Prostate gland (tissue), 2 donors: ENCODE measurements around the gene PALLD. TPM values are rescaled to one million over a fixed set of nuclear protein-coding genes. Genes with fewer than 3 reads are reported as not detected.

Experiments
- DNase-seq: peaks from one replicate; pipeline ENCODE4 v3.0.0-alpha.2; 2019; ENCODE audit warnings: low spot score
- H3K27ac ChIP-seq, 2 donors: fragments of 200-600 bp; sonication (generic); 2 replicates each; pipeline ENCODE4 v1.5.1; 2017 to 2019
- H3K27me3 ChIP-seq: fragments of 200-600 bp; sonication (generic); replicated peaks from 2 replicates; pipeline ENCODE4 v1.5.1; 2019; ENCODE audit not compliant: insufficient read depth
- H3K36me3 ChIP-seq, 2 donors: fragments of 200-600 bp; sonication (generic); 1 replicate in 1 of 2; 2 replicates in 1 of 2; pipeline versions ENCODE4 v1.5.1 to v1.8.1; 2017 to 2019
- H3K4me1 ChIP-seq: fragments of 200-600 bp; sonication (generic); replicated peaks from 2 replicates; pipeline ENCODE4 v1.5.1; 2019
- H3K4me3 ChIP-seq, 2 donors: fragments of 200-600 bp; sonication (generic); 2 replicates each; pipeline ENCODE4 v1.5.1; 2017 to 2019
- H3K9me3 ChIP-seq: fragments of 200-600 bp; sonication (generic); 2 replicates; pipeline ENCODE4 v1.5.1; 2017
- CTCF ChIP-seq, 4 experiments: fragments of 200-600 bp in 2 of 4; fragments of 450-650 bp in 2 of 4; sonication (generic) in 2 of 4; IDR thresholded peaks; 1 replicate in 3 of 4; 2 replicates in 1 of 4; pipeline ENCODE4 v1.5.1; 2016 to 2019; ENCODE audit warnings: antibody characterized with exemption in 4 of 4, mild to moderate bottlenecking in 2 of 4, moderate library complexity in 2 of 4
- POLR2A ChIP-seq: fragments of 450-650 bp; IDR thresholded peaks from one replicate; pipeline ENCODE4 v1.6.1; 2016; ENCODE audit warnings: antibody characterized with exemption, mild to moderate bottlenecking
- POLR2AphosphoS5 ChIP-seq: sonication (generic); formaldehyde crosslinking; IDR thresholded peaks from one replicate; pipeline ENCODE4 v1.6.1; 2017; ENCODE audit warnings: antibody characterized with exemption
- WGBS: methylation state at CpG from one replicate; pipeline ENCODE4 v1.1.5; 2018; 5-methylcytosine and 5-hydroxymethylcytosine counted together
- intact Hi-C: fragments of 100-400 bp; cut with DNase I; formaldehyde crosslinking; loops from one replicate; pipeline ENCODE4 v1.14.2; 2022
- total RNA-seq, 2 donors: library from RNA; depleted of rRNA; stranded (reverse); fragments of >200 nt; gene quantifications; one replicate each; pipeline ENCODE4 v1.1.0, GENCODE V29; 2016

Gene PALLD
- total RNA-seq, 2 donors from 2014 or later, result 252 TPM

DNA sequence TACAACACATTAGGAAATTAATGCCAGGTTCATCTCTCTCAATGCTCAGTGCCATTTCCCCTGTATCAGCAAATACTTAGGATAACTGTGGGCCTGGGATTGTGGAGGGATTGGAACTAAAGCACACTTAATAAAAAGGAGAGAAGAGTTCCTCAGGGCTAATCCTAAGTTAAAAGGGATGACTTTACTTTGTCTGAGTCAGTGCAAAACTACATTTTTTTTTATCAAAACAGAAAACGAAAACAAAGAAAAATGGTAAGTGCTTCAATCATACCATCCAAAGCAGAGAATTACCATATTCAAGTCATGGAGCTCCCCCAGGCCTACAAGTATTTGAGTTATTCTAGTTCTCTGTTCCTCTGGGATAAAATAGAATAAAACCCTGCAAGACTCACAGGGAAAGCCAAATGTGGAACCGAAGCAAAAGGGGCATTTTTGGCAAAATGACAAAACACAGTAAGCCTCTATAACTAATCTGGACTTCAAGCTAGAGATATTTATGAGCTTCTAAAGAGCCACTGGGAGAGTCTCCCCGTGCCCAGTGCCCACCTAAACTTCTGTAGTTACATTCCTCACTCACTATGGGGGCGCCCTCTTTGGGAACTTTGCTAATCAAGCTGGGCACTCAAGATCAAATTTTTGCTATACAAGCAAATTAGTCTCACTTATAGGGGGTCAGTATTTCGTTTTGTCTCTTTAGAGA is 53.4 kb downstream of the PALLD start:
- whole genome bisulfite sequencing, result 68% methylated on average over 5 of the region's 5 CpGs
- no peak overlapping the region for H3K4me3 ChIP-seq
- no peaks in the 10 kb centered on the region for H3K27me3 ChIP-seq
- TF ChIP-seq POLR2A (no peak), CTCF (IDR thresholded peaks at IDR 0.05) (no peak), POLR2AphosphoS5 (no peak)
- intact Hi-C loops, result no loop called here
- H3K27ac ChIP-seq, result no peak overlapping the region
- no peaks in the 10 kb centered on the region for H3K9me3 ChIP-seq
- DNase-seq, result no peak
- H3K36me3 ChIP-seq, result no peaks in the 10 kb centered on the region
- no peaks in the 10 kb centered on the region for H3K4me1 ChIP-seq

DNA sequence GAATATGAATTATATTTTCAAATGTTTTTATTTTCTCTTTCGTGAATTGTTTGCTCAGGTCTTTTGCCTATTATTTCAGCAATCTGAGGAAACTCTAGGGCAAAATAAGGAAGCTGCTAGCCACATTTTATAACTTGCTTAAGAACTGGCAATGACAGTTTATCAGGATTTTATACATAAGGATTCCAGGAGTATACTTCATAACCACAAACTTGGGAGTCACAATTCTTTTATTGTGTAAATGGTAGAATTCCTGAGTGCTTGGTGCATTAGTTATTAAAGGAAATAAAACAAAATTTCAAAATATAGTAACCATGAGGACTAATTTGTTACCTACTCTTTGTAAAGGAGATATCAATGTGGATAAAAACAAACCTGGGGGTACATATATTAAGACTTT is 54.4 kb downstream of the PALLD start:
- Histone ChIP-seq H3K9me3 (no peaks in the 10 kb centered on the region), H3K4me1 (no peaks in the 10 kb centered on the region), H3K27ac (no peak overlapping the region), H3K4me3 (no peak overlapping the region), H3K36me3 (no peaks in the 10 kb centered on the region), H3K27me3 (no peaks in the 10 kb centered on the region)
- 95% methylated on average over 1 of the region's 1 CpG for WGBS
- no peak for TF ChIP-seq POLR2A
- TF ChIP-seq POLR2AphosphoS5, result no peak
- no peak for TF ChIP-seq CTCF (IDR thresholded peaks at IDR 0.05)
- no peak for DNase-seq
- intact Hi-C loops, result no loop called here

- H3K4me3 ChIP-seq, result no peak overlapping the region
- no peak for DNase-seq
- intact Hi-C loops, result no loop called here
- no peak overlapping the region for H3K27ac ChIP-seq
- H3K27me3 ChIP-seq, result no peaks in the 10 kb centered on the region
- no peaks in the 10 kb centered on the region for H3K36me3 ChIP-seq
- H3K9me3 ChIP-seq, result no peaks in the 10 kb centered on the region
- TF ChIP-seq POLR2AphosphoS5 (no peak), CTCF (IDR thresholded peaks at IDR 0.05) (no peak), POLR2A (no peak)
- H3K4me1 ChIP-seq, result no peaks in the 10 kb centered on the region
- 75% methylated on average over 2 of the region's 2 CpGs for WGBS
These were observed 55.3 kb downstream of the PALLD start for GRCh38 chr4:168551945-168552695.

DNA sequence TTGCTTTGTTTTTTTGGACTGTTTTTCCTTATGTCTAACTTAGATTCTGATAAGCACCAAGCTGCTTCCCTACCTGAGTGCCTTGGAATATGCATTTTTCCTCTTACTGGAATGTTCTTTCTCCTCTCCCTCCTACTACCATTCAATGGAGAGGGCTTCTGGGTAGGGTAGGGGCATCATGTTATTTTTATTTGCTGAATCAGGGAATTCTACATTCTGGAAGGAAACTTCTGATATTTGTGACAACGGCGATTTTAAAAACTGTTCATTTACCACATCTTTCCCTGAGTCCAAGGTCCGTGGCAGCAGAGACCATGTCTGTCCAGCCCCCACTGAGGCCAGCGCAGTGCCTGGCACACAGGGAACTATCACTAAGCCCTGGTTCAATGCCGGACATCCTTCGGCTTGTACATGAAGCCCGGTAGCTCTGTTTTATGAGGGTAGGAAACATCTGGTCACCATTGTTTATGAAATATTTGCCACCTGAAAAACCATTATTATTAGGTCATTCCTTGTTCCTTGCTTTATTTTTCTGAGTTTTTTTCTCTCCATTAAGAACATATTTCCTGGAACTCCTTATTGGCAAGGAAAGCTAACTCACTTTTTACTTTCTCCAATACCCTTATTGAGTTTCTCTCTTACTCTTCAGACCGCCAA is 57.0 kb downstream of the PALLD start:
- Histone ChIP-seq H3K27ac (no peak overlapping the region), H3K4me1 (no peaks in the 10 kb centered on the region), H3K9me3 (no peaks in the 10 kb centered on the region), H3K4me3 (no peak overlapping the region), H3K36me3 (no peaks in the 10 kb centered on the region), H3K27me3 (no peaks in the 10 kb centered on the region)
- WGBS, result 80% methylated on average over 8 of the region's 8 CpGs
- intact Hi-C loops, result no loop called here
- no peak for TF ChIP-seq CTCF (IDR thresholded peaks at IDR 0.05)
- TF ChIP-seq POLR2A, result no peak
- TF ChIP-seq POLR2AphosphoS5, result no peak
- DNase-seq, result no peak
